Suppressor macrophage (primary cell): ENCODE measurements around the gene APLP1.
"Not testable (repeated sequence)": the region's sequence is repeated elsewhere in the genome, so short reads cannot be mapped to it uniquely, and the experiment has no call there.

Source experiments
- DNase-seq, 4 experiments: peaks; one replicate each; pipeline ENCODE4 v3.0.0-alpha.2; 2020 to 2022

The APLP1 gene

GRCh38 chr19:35882114-35882832, 13.9 kb downstream of the APLP1 start:
- peak; percentile 66 to 87 (median 84) for DNase-seq

- no peak for DNase-seq
Observed at GRCh38 chr19:35883882-35884281, 15.5 kb downstream of the APLP1 start.

DNA sequence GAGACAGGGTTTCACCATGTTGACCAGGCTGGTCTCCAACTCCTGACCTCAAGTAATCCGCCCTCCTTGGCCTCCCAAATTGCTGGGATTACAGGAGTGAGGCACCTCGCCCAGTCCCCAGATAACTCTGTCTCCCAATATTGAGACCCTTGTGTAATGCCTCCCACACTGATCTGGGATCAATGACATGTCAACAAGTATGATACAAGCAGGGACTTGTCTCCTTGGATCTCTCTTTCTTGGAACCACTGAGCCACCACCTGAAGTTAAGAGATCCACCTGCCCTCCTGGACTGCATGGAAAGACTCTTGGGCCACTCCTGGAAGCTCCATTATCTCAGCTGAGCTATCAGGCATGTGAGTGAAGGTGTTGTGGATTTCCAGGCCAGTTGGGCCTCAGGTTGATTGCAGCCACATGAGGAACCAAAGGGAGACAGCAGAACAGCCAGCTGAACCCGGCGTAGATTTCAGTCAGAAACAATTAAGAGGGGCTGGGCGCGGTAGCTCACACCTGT, 16.9 kb downstream of the APLP1 start:
- DNase-seq: no peak

GRCh38 chr19:35885904-35886303, 17.5 kb downstream of the APLP1 start:
- no peak for DNase-seq

- no peak for DNase-seq
Observed at GRCh38 chr19:35887197-35887596, 18.8 kb downstream of the APLP1 start.

GRCh38 chr19:35888398-35888797, 20.0 kb downstream of the APLP1 start:
- no peak for DNase-seq

- DNase-seq: no peak
Observed at GRCh38 chr19:35889370-35890112, 21.2 kb downstream of the APLP1 start.

- no peak for DNase-seq
Observed at GRCh38 chr19:35890113-35890650, 21.8 kb downstream of the APLP1 start.

DNA sequence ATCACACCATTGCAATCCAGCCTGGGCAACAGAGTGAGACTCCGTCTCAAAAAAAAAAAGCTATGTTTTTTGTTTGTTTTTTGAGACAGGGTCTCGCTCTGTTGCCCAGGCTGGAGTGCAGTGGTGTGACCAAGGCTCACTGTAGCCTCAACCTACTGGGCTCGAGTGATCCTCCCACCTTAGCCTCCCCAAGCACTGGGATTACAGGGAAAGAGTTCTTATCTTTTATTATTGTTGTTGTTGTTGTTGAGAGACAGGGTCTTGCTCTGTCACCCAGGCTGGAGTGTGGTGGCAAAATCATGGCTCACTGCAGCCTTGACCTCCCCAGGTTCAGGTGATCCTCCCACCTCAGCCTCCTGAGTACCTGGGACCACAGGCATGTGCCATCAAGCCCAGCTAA, 23.4 kb downstream of the APLP1 start:
- not testable (repeated sequence) for DNase-seq

- no peak for DNase-seq
Observed at GRCh38 chr19:35894342-35894741, 26.0 kb downstream of the APLP1 start.

- no peak for DNase-seq
Observed at GRCh38 chr19:35895911-35896642, 27.7 kb downstream of the APLP1 start.

DNA sequence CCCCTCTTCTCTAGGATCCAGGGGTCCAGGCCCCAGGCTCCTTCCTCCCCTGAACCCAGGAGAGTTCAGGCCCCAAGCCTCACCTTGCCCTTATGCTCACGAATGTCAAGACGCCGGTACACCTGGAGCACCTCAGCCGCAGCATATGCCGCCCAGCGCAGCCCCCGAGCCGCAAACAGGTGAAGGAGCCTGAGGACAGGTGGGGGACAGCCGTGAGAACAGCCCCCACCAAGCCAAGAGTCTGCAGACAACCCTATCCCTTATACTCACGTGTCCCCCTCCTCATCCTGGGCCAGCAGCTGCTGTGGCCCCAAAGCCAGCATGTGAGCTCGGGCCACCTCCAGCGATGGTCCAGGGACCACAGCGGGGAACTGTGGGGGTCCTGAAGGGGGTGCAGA, 28.3 kb downstream of the APLP1 start:
- no peak for DNase-seq

DNA sequence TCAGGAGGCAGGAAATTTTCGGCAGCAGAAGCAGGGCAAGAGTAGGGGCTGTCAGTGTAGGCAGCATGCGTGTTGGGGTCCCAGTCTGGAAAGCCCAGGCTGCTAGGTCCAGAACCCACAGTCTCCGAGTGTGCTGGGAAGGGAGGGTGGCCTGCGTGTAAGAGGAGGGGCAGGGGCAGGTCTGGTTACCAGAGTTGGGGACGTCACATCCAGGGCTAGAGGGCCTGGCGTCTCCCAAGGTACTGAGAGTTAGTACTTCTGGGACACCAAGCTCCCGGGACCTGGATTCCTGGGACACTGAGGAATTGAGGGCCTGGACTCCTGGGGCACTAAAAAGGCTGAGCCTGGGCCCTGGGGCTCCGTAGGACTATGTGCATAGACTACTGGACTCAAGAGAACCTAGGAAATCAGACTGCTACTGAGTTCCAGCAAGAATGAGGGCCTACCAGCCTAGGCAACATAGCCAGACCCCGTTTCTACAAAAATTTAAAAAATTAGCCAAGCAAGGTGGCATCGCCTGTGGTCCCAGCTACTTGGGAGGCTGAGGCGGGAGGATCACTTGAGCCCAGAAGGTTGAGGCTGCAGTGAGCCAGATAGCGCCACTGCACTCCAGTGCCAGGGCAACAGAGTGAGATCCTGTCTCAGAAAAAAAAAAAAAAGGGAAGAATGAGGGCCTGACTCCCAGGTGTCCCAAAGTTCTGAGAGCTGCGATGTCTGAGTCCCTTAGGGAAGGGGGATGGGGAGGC, 29.5 kb downstream of the APLP1 start:
- no peak for DNase-seq

DNA sequence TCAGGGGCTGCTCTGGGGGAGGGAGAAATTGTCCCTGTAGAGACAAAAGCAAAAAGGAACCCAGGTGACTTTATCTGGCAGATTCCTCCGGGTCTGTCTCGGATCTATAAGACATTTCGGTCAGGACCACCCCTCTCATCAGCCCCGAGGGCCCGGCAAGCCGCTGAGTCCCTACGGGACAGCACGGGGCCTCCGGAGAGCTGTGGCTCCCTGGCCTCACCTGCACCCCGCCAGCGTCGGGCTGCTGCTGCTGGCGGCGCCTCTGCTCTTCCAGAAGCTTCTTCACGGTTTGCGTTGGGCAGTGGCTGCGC, 30.1 kb downstream of the APLP1 start:
- no peak for DNase-seq

DNA sequence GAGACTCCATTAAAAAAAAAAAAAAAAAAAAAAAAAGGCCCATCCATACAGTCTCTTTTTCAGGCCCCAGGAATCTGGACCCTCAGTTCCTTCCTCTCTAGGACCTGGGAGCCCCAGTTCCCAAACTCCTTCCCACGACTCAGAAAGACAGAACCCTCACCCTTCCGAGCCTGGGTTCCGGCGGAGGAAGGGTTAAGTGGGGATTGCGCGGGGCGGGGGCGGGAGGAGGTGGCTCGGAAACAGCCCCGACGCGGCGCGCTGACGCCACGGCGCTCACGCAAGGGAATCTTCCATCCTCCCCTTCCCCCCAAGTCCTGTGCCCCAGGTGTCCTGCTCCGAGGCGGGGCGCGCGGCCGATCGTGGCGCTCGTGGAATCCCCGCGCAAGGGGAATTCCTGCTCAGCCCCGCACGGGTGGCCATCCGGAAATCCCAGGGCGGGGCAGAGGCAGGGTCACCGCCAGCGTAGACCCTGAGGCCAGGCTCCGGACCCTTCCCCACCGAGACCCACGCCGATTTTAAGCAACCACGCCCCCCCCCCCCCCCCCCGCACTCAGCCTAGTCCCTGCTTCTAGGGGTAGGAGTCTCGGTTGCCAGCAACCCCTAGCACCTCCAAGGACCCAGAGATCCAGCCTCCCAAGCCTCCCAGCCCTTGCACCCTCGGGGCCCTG, 31.3 kb downstream of the APLP1 start:
- peak; percentile 88 to 95 (median 92) for DNase-seq

DNA sequence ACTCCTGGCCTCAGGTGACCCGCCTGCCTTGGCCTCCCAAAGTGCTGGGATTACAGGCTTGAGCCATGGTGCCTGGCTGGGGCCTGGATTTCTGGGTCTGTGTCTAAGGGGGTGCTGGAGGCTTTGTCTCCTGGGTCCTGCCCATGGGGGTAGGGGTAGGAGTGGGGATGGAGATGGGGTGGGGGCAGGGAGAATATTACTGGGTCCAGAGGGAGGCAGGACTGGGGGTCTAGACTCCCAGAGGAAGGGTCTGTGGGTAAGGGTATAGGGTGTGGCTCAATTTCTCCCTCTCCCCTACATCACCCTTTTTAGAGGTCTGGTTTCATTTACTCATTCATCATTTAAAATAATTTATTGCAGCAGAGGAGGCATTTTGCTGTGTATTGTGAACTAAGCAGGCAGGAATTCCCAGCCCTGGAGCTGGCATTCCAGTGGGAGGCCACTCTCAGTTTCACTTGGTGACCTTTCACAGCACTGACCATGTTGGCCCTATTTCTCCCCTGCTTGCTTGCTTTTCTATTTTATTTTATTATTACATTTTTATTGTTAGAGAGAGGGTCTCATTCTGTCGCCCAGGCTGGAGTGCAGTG, 32.8 kb downstream of the APLP1 start:
- no peak for DNase-seq

GRCh38 chr19:35901854-35902661, 33.7 kb downstream of the APLP1 start, which contains the start of gene HCST:
Gene HCST, plus strand, starts transcription at chr19:35902529. Its CDS starts 65 bp downstream, at chr19:35902594.
- peak; percentile 56 to 81 (median 78) for DNase-seq

GRCh38 chr19:35902870-35903475, 34.6 kb downstream of the APLP1 start:
- no peak for DNase-seq

GRCh38 chr19:35903550-35904179, 35.3 kb downstream of the APLP1 start:
- DNase-seq: peak; percentile 96 to 99 (median 98)
